ENCODE measurements around the gene GPR84. TPM values are rescaled to one million over a fixed set of nuclear protein-coding genes. Genes with fewer than 3 reads are reported as not detected.

GPR84 gene
- total and polyA plus RNA-seq, 2 donors (not counting 1 experiment from before 2014, with no cell fraction given): 0.16 TPM; not detected in 1

DNA sequence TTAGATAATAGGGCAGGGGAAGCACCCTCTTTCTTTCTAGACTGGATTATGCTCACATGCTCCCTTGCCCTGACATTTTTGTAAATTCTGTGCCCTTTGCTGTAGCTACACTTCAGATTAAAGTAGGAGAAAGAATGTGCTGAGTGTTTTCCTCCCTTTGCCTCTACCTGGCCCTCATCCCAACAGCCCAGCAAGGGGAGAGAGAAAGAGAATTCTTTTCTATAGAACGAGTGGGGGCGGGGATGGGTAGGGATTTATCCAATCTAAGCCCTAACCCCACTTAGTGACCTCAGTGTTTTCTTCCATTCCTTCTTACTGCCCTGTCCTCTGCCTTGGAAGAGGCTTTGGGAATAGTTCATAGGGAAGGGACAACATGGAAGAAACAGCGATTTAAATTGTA, 13.5 kb downstream of the GPR84 start:
- DNase-seq (no peak), ATAC-seq (ENCODE audit: low read depth) (no peak)
- CTCF ChIA-PET: interaction anchor here (0.8 to 3.4 kb wide), 3 partner anchors 10 to 102 kb away, joined by 3 to 9 read pairs (median 4); no protein-coding TSS in a partner anchor
- peaks cover 8% of the 10 kb centered on the region for H3K4me1 Mint-ChIP-seq
- Histone ChIP-seq H3K4me1 (ENCODE audit: control insufficient read depth in 2 of 2, insufficient read depth in 2 of 2, low read length in 2 of 2) (peaks cover 4% of the 10 kb centered on the region in 2 donors), H3K4me2 (replicated peaks; ENCODE audit: low read depth, low read length, poor library complexity, severe bottlenecking) (no peak overlapping the region), H3K27me3 (replicated peaks in 1 of 4; ENCODE audit: control extremely low read depth in 1 of 4, control insufficient read depth in 3 of 4, insufficient read depth in 4 of 4, low read length in 3 of 4) (no peaks in the 10 kb centered on the region), H3K9me3 (ENCODE audit: control extremely low read depth in 1 of 3, control insufficient read depth in 2 of 3, insufficient read depth in 1 of 3, low read length in 2 of 3) (no peaks in the 10 kb centered on the region), H4K20me1 (ENCODE audit: control insufficient read depth, insufficient read depth, low read length, poor library complexity, severe bottlenecking) (no peaks in the 10 kb centered on the region), H3K79me2 (ENCODE audit: control insufficient read depth, insufficient read depth, low read length) (no peaks in the 10 kb centered on the region), H3K9ac (ENCODE audit: low read length) (no peak overlapping the region), H3K27ac (ENCODE audit: low read length in 2 of 2) (no peak overlapping the region), H3K36me3 (replicated peaks in 1 of 2; ENCODE audit: control extremely low read depth in 1 of 2, control insufficient read depth in 1 of 2, extremely low read depth in 1 of 2, insufficient read depth in 2 of 2, low read length in 1 of 2) (peaks cover 0 to 46% of the 10 kb centered on the region in 2 experiments), H3K4me3 (ENCODE audit: control extremely low read depth in 1 of 5, extremely low read depth in 1 of 5, insufficient read depth in 1 of 5, low read depth in 2 of 5, low read length in 4 of 5) (no peak overlapping the region), H2AFZ (ENCODE audit: insufficient read depth, low read depth, low read length, poor library complexity, severe bottlenecking) (no peak overlapping the region)
- WGBS (ENCODE audit: insufficient coverage): no CpG with 5 or more reads among the region's 3 CpGs
- intact Hi-C loops (cut with micrococcal nuclease): no loop called here
- POLR2A ChIA-PET: no interaction called here
- no peak for TF ChIP-seq EZH2 (IDR thresholded peaks at IDR 0.05; ENCODE audit: borderline replicate concordance, insufficient read depth, low read depth, low read length, poor library complexity, severe bottlenecking)
- TF ChIP-seq, protein P1, sequence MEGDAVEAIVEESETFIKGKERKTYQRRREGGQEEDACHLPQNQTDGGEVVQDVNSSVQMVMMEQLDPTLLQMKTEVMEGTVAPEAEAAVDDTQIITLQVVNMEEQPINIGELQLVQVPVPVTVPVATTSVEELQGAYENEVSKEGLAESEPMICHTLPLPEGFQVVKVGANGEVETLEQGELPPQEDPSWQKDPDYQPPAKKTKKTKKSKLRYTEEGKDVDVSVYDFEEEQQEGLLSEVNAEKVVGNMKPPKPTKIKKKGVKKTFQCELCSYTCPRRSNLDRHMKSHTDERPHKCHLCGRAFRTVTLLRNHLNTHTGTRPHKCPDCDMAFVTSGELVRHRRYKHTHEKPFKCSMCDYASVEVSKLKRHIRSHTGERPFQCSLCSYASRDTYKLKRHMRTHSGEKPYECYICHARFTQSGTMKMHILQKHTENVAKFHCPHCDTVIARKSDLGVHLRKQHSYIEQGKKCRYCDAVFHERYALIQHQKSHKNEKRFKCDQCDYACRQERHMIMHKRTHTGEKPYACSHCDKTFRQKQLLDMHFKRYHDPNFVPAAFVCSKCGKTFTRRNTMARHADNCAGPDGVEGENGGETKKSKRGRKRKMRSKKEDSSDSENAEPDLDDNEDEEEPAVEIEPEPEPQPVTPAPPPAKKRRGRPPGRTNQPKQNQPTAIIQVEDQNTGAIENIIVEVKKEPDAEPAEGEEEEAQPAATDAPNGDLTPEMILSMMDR (IDR thresholded peaks at IDR 0.05): no peak
- H3K9me3 Mint-ChIP-seq (ENCODE audit: insufficient read depth): no peaks in the 10 kb centered on the region
- no peak overlapping the region for H3K4me3 Mint-ChIP-seq
- no peaks in the 10 kb centered on the region for H3K27me3 Mint-ChIP-seq
- H3K27ac Mint-ChIP-seq: no peak overlapping the region

DNA sequence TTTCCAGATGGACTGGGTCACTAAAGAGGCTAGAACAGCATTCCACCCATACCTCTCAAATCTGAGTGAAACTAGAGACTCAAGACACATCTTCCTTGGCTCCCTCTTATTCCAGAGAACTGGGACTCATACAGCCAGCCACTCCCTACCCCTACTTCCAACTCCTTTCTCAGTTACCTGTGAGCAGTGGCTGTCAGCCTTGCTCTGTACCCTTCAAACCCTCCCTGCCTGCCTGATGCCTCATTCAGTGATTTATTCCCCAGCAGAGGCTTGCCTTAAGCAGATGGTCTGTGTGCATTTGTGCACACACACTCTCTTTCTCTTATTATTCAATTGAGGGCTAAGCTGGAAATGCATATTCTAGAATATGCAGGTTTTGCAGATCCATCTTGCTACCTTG, 14.6 kb downstream of the GPR84 start:
- H2AFZ ChIP-seq (ENCODE audit: insufficient read depth, low read depth, low read length, poor library complexity, severe bottlenecking): no peak overlapping the region
- CTCF ChIA-PET: interaction anchor here (1.7 to 3.4 kb wide), 2 partner anchors 11 to 101 kb away, joined by 4 to 9 read pairs; no protein-coding TSS in a partner anchor
- no peak overlapping the region for H3K4me3 ChIP-seq (ENCODE audit: control extremely low read depth in 1 of 5, extremely low read depth in 1 of 5, insufficient read depth in 1 of 5, low read depth in 2 of 5, low read length in 4 of 5)
- peaks cover 0 to 56% of the 10 kb centered on the region in 2 experiments for H3K36me3 ChIP-seq (replicated peaks in 1 of 2; ENCODE audit: control extremely low read depth in 1 of 2, control insufficient read depth in 1 of 2, extremely low read depth in 1 of 2, insufficient read depth in 2 of 2, low read length in 1 of 2)
- H3K27ac Mint-ChIP-seq: no peak overlapping the region
- peaks cover 10 to 11% of the 10 kb centered on the region in 2 donors for H3K4me1 ChIP-seq (ENCODE audit: control insufficient read depth in 2 of 2, insufficient read depth in 2 of 2, low read length in 2 of 2)
- peaks cover 14% of the 10 kb centered on the region for H3K4me1 Mint-ChIP-seq
- ATAC-seq (ENCODE audit: low read depth): no peak
- H3K4me3 Mint-ChIP-seq: no peak overlapping the region
- H3K27me3 Mint-ChIP-seq: no peaks in the 10 kb centered on the region
- peaks cover 3% of the 10 kb centered on the region for H4K20me1 ChIP-seq (ENCODE audit: control insufficient read depth, insufficient read depth, low read length, poor library complexity, severe bottlenecking)
- no peak overlapping the region for H3K9ac ChIP-seq (ENCODE audit: low read length)
- TF ChIP-seq, protein P1 (IDR thresholded peaks at IDR 0.05): no peak
- TF ChIP-seq EZH2 (IDR thresholded peaks at IDR 0.05; ENCODE audit: borderline replicate concordance, insufficient read depth, low read depth, low read length, poor library complexity, severe bottlenecking): no peak
- H3K27me3 ChIP-seq (replicated peaks in 1 of 4; ENCODE audit: control extremely low read depth in 1 of 4, control insufficient read depth in 3 of 4, insufficient read depth in 4 of 4, low read length in 3 of 4): no peaks in the 10 kb centered on the region
- no peak for DNase-seq
- H3K4me2 ChIP-seq (replicated peaks; ENCODE audit: low read depth, low read length, poor library complexity, severe bottlenecking): no peak overlapping the region
- intact Hi-C loops (cut with micrococcal nuclease): no loop called here
- no peaks in the 10 kb centered on the region for H3K79me2 ChIP-seq (ENCODE audit: control insufficient read depth, insufficient read depth, low read length)
- H3K27ac ChIP-seq (ENCODE audit: low read length in 2 of 2): no peak overlapping the region
- no peaks in the 10 kb centered on the region for H3K9me3 ChIP-seq (ENCODE audit: control extremely low read depth in 1 of 3, control insufficient read depth in 2 of 3, insufficient read depth in 1 of 3, low read length in 2 of 3)
- POLR2A ChIA-PET: no interaction called here
- H3K9me3 Mint-ChIP-seq (ENCODE audit: insufficient read depth): no peaks in the 10 kb centered on the region
